ENCODE data around the gene AIF1. TPM values are rescaled to one million over a fixed set of nuclear protein-coding genes. Genes with fewer than 3 reads are reported as not detected.

Gene AIF1
- total and polyA plus RNA-seq, 2 experiments from 2014 or later = 13.3 to 33.7 TPM

GRCh38 chr6:31657406-31658157 lies 42.5 kb downstream of the AIF1 start:
- H3K4me3 Mint-ChIP-seq = peak overlapping the region; percentile 9; the same call in 1 of the 3 replicates
- Histone ChIP-seq H3K9me2 (ENCODE audit: insufficient read depth) (no peaks in the 10 kb centered on the region), H3F3A (replicated peaks; ENCODE audit: low read depth) (peaks cover 19% of the 10 kb centered on the region), H4K20me1 (replicated peaks; ENCODE audit: insufficient read depth) (no peaks in the 10 kb centered on the region; the same call in 1 of the 2 replicates), H3K4me1 (ENCODE audit: insufficient read depth) (peaks cover 13% of the 10 kb centered on the region), H2AFZ (no peak overlapping the region), H3K27ac (ENCODE audit: low read depth) (no peak overlapping the region), H3K4me2 (no peak overlapping the region), H3K4me3 (no peak overlapping the region), H3K79me2 (replicated peaks; ENCODE audit: insufficient read depth) (peaks cover 25% of the 10 kb centered on the region), H3K36me3 (ENCODE audit: insufficient read depth) (peaks cover 4% of the 10 kb centered on the region; the same call in 1 of the 2 replicates), H3K27me3 (ENCODE audit: insufficient read depth) (no peaks in the 10 kb centered on the region)
- TF ChIP-seq ZNF331 (CRISPR knock-in tag; IDR thresholded peaks at IDR 0.05; ENCODE audit: low read depth) (no peak), ZNF462 (CRISPR knock-in tag; IDR thresholded peaks at IDR 0.05) (no peak), CREB1 (CRISPR knock-in tag; IDR thresholded peaks at IDR 0.05; ENCODE audit: low read depth) (0 out of 2 replicates have a peak, but pooled peaks have one; percentile 13), EZH2phosphoT487 (IDR thresholded peaks at IDR 0.05; ENCODE audit: unreplicated experiment) (no peak), JUNB (IDR thresholded peaks at IDR 0.05; ENCODE audit: unreplicated experiment) (no peak)
- TF ChIP-seq, protein P1, sequence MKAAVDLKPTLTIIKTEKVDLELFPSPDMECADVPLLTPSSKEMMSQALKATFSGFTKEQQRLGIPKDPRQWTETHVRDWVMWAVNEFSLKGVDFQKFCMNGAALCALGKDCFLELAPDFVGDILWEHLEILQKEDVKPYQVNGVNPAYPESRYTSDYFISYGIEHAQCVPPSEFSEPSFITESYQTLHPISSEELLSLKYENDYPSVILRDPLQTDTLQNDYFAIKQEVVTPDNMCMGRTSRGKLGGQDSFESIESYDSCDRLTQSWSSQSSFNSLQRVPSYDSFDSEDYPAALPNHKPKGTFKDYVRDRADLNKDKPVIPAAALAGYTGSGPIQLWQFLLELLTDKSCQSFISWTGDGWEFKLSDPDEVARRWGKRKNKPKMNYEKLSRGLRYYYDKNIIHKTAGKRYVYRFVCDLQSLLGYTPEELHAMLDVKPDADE (IDR thresholded peaks at IDR 0.05) = no peak
- TF ChIP-seq, protein P2, sequence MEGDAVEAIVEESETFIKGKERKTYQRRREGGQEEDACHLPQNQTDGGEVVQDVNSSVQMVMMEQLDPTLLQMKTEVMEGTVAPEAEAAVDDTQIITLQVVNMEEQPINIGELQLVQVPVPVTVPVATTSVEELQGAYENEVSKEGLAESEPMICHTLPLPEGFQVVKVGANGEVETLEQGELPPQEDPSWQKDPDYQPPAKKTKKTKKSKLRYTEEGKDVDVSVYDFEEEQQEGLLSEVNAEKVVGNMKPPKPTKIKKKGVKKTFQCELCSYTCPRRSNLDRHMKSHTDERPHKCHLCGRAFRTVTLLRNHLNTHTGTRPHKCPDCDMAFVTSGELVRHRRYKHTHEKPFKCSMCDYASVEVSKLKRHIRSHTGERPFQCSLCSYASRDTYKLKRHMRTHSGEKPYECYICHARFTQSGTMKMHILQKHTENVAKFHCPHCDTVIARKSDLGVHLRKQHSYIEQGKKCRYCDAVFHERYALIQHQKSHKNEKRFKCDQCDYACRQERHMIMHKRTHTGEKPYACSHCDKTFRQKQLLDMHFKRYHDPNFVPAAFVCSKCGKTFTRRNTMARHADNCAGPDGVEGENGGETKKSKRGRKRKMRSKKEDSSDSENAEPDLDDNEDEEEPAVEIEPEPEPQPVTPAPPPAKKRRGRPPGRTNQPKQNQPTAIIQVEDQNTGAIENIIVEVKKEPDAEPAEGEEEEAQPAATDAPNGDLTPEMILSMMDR (conservative IDR thresholded peaks at IDR 0.05; ENCODE audit: low read depth in 2 of 2) = no peak
- no peak for ATAC-seq
- H3K27ac Mint-ChIP-seq = peak overlapping the region; percentile 80; the same call in 1 of the 2 replicates
- no peaks in the 10 kb centered on the region for H3K9me3 Mint-ChIP-seq
- peaks cover 33% of the 10 kb centered on the region; the same call in 2 of the 3 replicates for H3K4me1 Mint-ChIP-seq
- peaks cover 28% of the 10 kb centered on the region for H3K36me3 Mint-ChIP-seq (ENCODE audit: low read depth)
- peaks cover 24% of the 10 kb centered on the region for H3K27me3 Mint-ChIP-seq (ENCODE audit: insufficient read depth, low read depth, poor library complexity)
- DNase-seq (ENCODE audit: low spot score) = no peak
